Measurements from ENCODE around the gene MPND. TPM values are rescaled to one million over a fixed set of nuclear protein-coding genes. Genes with fewer than 3 reads are reported as not detected.
A peak's percentile ranks its signal among the peaks of the same experiment; 100 is the strongest.

MPND gene
- total RNA-seq, 2 donors from 2014 or later: 51.5 to 55.9 TPM

DNA sequence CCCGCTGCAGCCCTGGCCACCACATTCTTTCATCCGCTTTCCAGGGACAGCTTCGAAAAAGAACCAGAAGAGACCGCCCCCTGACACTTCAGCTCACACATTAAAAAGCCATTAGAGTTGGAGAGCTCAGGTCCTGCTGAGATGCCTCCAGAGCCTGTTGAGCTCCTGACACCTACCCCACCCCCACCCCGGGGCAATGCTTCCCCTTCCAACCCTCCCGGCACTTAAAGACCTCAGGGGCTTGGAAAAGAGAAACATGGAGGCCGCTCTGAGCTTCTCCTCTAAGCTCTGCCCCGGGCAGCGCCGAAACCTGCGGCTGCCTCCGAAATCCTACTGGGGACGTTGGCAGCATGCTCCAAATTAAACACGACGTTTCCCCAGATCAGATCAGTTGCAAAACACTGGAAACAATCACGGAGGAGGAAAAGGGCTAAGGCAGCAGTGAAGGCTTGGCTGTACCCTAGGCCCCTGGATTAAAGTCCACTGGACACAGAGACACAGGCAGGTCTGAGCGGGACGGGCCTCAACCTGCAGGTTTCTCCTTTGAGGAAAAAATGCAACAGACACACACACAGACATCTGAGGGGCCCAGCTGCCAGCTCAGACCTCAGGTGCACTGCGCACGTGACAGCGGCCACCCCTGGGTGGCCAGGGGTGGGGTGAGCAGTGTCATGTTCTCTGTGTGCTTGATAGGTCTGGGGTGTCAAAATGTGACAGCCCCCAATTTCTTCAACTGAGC lies 47.4 kb downstream of the MPND start:
- H3K4me3 Mint-ChIP-seq: peak overlapping the region; percentile 48
- H3K27me3 Mint-ChIP-seq (ENCODE audit: insufficient read depth): no peaks in the 10 kb centered on the region
- Histone ChIP-seq H3K9me3 (ENCODE audit: control insufficient read depth, low read length) (no peaks in the 10 kb centered on the region), H3K4me3 (ENCODE audit: low read length) (peak overlapping the region; percentile 76), H3K4me1 (ENCODE audit: control insufficient read depth, insufficient read depth, low read length) (peaks cover 27% of the 10 kb centered on the region), H3K27ac (ENCODE audit: low read depth, low read length) (peak overlapping the region; percentile 89), H3K9ac (ENCODE audit: extremely low read depth, low read length, poor library complexity, severe bottlenecking) (peak overlapping the region; percentile 53), H3K27me3 (ENCODE audit: control insufficient read depth, insufficient read depth, low read length, poor library complexity, severe bottlenecking) (no peaks in the 10 kb centered on the region), H3K36me3 (ENCODE audit: control insufficient read depth, insufficient read depth, low read length) (peaks cover 10% of the 10 kb centered on the region)
- no peaks in the 10 kb centered on the region for H3K9me3 Mint-ChIP-seq
- 13 to 19% methylated on average over 11 to 21 of the region's 21 CpGs for WGBS, 2 experiments (ENCODE audit: insufficient coverage in 1 of 2, insufficient read length in 1 of 2)
- TF ChIP-seq, protein P1, sequence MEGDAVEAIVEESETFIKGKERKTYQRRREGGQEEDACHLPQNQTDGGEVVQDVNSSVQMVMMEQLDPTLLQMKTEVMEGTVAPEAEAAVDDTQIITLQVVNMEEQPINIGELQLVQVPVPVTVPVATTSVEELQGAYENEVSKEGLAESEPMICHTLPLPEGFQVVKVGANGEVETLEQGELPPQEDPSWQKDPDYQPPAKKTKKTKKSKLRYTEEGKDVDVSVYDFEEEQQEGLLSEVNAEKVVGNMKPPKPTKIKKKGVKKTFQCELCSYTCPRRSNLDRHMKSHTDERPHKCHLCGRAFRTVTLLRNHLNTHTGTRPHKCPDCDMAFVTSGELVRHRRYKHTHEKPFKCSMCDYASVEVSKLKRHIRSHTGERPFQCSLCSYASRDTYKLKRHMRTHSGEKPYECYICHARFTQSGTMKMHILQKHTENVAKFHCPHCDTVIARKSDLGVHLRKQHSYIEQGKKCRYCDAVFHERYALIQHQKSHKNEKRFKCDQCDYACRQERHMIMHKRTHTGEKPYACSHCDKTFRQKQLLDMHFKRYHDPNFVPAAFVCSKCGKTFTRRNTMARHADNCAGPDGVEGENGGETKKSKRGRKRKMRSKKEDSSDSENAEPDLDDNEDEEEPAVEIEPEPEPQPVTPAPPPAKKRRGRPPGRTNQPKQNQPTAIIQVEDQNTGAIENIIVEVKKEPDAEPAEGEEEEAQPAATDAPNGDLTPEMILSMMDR (conservative IDR thresholded peaks at IDR 0.05): no peak
- H3K4me1 Mint-ChIP-seq: peaks cover 54% of the 10 kb centered on the region
- H3K27ac Mint-ChIP-seq: peak overlapping the region; percentile 94
- DNase-seq: peak; percentile 94
- H3K36me3 Mint-ChIP-seq (ENCODE audit: low read depth): peaks cover 22% of the 10 kb centered on the region

DNA sequence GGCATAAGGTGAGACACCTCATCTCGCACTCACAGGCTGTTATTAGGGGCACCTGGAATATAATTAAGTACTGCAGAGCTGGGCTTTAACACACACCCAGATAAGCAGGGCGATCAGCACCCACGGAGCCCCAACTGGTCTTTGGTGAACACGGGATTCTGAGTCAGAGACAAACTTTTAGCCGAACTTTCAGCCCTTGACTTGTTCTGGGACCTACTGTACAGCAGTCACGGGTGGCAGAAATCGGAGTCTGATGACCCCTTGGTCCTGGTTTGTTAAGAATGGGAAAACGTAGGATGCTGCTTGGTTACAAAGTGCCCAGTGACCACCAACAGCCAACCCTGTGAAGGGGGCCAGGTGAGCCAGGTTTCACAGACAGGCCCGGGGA lies 47.9 kb downstream of the MPND start:
- Mint-ChIP-seq H3K4me1 (peaks cover 54% of the 10 kb centered on the region), H3K36me3 (ENCODE audit: low read depth) (peaks cover 20% of the 10 kb centered on the region), H3K4me3 (peak overlapping the region; percentile 48), H3K9me3 (no peaks in the 10 kb centered on the region), H3K27me3 (ENCODE audit: insufficient read depth) (no peaks in the 10 kb centered on the region), H3K27ac (peak overlapping the region; percentile 94)
- no peak for DNase-seq
- peak overlapping the region; percentile 76 for H3K4me3 ChIP-seq (ENCODE audit: low read length)
- peak overlapping the region; percentile 38 for H3K9ac ChIP-seq (ENCODE audit: extremely low read depth, low read length, poor library complexity, severe bottlenecking)
- TF ChIP-seq, protein P1 (conservative IDR thresholded peaks at IDR 0.05): no peak
- H3K9me3 ChIP-seq (ENCODE audit: control insufficient read depth, low read length): no peaks in the 10 kb centered on the region
- H3K27me3 ChIP-seq (ENCODE audit: control insufficient read depth, insufficient read depth, low read length, poor library complexity, severe bottlenecking): no peaks in the 10 kb centered on the region
- peak overlapping the region; percentile 89 for H3K27ac ChIP-seq (ENCODE audit: low read depth, low read length)
- peaks cover 15% of the 10 kb centered on the region for H3K36me3 ChIP-seq (ENCODE audit: control insufficient read depth, insufficient read depth, low read length)
- H3K4me1 ChIP-seq (ENCODE audit: control insufficient read depth, insufficient read depth, low read length): peaks cover 27% of the 10 kb centered on the region
- 73 to 78% methylated on average over 9 of the region's 9 CpGs for WGBS, 2 experiments (ENCODE audit: insufficient coverage in 1 of 2, insufficient read length in 1 of 2)

DNA sequence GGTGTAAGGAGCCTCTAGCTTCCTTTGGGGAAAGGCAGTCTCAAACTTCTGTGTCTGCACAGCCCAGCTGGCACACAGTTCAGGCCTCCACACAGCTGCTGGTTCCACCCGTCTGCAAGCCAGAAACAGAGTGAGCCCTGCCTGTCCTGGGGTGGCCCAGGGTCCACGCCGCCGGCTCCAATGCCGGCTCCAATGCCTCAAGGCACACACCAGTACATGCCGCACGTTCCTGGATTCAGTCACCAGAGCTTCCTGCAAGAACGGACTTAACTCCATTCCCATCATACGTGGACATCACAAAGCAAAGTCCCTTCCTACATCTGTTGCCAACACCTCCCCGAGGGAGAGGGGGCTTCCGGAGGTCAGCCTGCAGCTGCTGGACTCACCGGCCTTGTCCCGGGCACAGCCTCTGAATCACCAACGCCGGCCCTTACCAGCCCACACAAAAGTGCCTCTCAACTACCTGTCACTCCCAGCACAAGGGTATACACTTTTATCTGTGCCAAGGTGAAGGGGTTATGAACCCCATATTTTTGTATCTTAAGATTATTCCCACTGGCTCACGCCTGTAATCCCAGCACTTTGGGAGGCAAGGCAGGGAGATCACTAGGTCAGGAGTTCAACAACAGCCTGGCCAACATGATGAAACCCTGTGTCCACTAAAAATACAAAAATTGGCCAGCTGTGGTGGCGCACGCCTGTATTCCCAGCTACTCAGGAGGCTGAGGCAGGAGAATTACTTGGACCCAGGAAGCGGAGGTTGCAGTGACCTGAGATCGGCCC lies 48.5 kb downstream of the MPND start:
- Mint-ChIP-seq H3K4me3 (peak overlapping the region; percentile 48), H3K9me3 (no peaks in the 10 kb centered on the region), H3K4me1 (peaks cover 58% of the 10 kb centered on the region), H3K36me3 (ENCODE audit: low read depth) (peaks cover 23% of the 10 kb centered on the region), H3K27me3 (ENCODE audit: insufficient read depth) (no peaks in the 10 kb centered on the region), H3K27ac (peak overlapping the region; percentile 35)
- DNase-seq: no peak
- H3K36me3 ChIP-seq (ENCODE audit: control insufficient read depth, insufficient read depth, low read length): peaks cover 20% of the 10 kb centered on the region
- no peaks in the 10 kb centered on the region for H3K9me3 ChIP-seq (ENCODE audit: control insufficient read depth, low read length)
- H3K9ac ChIP-seq (ENCODE audit: extremely low read depth, low read length, poor library complexity, severe bottlenecking): no peak overlapping the region
- TF ChIP-seq, protein P1 (conservative IDR thresholded peaks at IDR 0.05): no peak
- H3K27ac ChIP-seq (ENCODE audit: low read depth, low read length): peak overlapping the region; percentile 89
- WGBS, 2 experiments (ENCODE audit: insufficient coverage in 1 of 2, insufficient read length in 1 of 2): 93 to 96% methylated on average over 9 to 20 of the region's 20 CpGs
- H3K4me3 ChIP-seq (ENCODE audit: low read length): no peak overlapping the region
- H3K27me3 ChIP-seq (ENCODE audit: control insufficient read depth, insufficient read depth, low read length, poor library complexity, severe bottlenecking): no peaks in the 10 kb centered on the region
- peaks cover 27% of the 10 kb centered on the region for H3K4me1 ChIP-seq (ENCODE audit: control insufficient read depth, insufficient read depth, low read length)
